ENCODE data around the gene INO80E.

Gene INO80E

GRCh38 chr16:29951625-29952365, 44.2 kb upstream of the INO80E start:
- no peak for ATAC-seq
- TF ChIP-seq CREB5 (CRISPR knock-in tag; IDR thresholded peaks at IDR 0.05; ENCODE audit: low read depth) (no peak), BACH2 (CRISPR knock-in tag; IDR thresholded peaks at IDR 0.05; ENCODE audit: borderline replicate concordance) (no peak), ZFP3 (CRISPR knock-in tag; IDR thresholded peaks at IDR 0.05) (no peak), GLIS3 (CRISPR knock-in tag; IDR thresholded peaks at IDR 0.05) (no peak), ZNF565 (CRISPR knock-in tag; conservative IDR thresholded peaks at IDR 0.05; ENCODE audit: low read depth) (no peak), CSDC2 (CRISPR knock-in tag; IDR thresholded peaks at IDR 0.05) (no peak), ISL1 (CRISPR knock-in tag; IDR thresholded peaks at IDR 0.05) (no peak), ZNF70 (CRISPR knock-in tag; IDR thresholded peaks at IDR 0.05) (no peak), ZC3H10 (CRISPR knock-in tag; IDR thresholded peaks at IDR 0.05) (no peak), TCF4 (CRISPR knock-in tag; IDR thresholded peaks at IDR 0.05; ENCODE audit: borderline replicate concordance) (no peak), POU6F1 (CRISPR knock-in tag; IDR thresholded peaks at IDR 0.05; ENCODE audit: borderline replicate concordance, low read depth) (no peak), OSR1 (CRISPR knock-in tag; IDR thresholded peaks at IDR 0.05) (no peak), ARNTL (CRISPR knock-in tag; IDR thresholded peaks at IDR 0.05; ENCODE audit: borderline replicate concordance, low read depth) (no peak), ZFP30 (CRISPR knock-in tag; IDR thresholded peaks at IDR 0.05) (no peak), ESRRG (CRISPR knock-in tag; IDR thresholded peaks at IDR 0.05) (no peak)
- TF ChIP-seq, protein P1, sequence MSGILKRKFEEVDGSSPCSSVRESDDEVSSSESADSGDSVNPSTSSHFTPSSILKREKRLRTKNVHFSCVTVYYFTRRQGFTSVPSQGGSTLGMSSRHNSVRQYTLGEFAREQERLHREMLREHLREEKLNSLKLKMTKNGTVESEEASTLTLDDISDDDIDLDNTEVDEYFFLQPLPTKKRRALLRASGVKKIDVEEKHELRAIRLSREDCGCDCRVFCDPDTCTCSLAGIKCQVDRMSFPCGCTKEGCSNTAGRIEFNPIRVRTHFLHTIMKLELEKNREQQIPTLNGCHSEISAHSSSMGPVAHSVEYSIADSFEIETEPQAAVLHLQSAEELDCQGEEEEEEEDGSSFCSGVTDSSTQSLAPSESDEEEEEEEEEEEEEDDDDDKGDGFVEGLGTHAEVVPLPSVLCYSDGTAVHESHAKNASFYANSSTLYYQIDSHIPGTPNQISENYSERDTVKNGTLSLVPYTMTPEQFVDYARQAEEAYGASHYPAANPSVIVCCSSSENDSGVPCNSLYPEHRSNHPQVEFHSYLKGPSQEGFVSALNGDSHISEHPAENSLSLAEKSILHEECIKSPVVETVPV (CRISPR knock-in tag; IDR thresholded peaks at IDR 0.05): no peak

DNA sequence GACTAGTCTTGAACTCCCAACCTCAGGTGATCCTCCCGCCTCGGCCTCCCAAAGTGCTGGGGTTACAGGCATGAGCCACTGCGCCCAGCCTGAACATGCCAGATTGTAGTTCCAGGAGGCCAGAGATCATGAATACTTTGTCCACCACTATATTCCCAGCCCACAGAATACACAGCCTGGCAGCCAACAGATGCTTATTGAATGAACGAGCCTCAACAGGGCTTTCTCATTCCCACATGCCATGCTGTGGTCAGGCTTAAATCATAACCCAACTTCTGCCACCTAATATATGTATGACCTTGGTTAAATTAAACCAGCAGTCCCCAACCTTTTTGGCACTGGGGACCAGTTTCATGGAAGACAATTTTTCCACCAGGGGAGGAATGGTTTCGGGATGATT, 37.3 kb upstream of the INO80E start:
- TF ChIP-seq ARNTL (CRISPR knock-in tag; IDR thresholded peaks at IDR 0.05; ENCODE audit: borderline replicate concordance, low read depth): no peak
- TF ChIP-seq, protein P1 (CRISPR knock-in tag; IDR thresholded peaks at IDR 0.05): no peak
- no peak for TF ChIP-seq ZNF70 (CRISPR knock-in tag; IDR thresholded peaks at IDR 0.05)
- no peak for TF ChIP-seq ESRRG (CRISPR knock-in tag; IDR thresholded peaks at IDR 0.05)
- TF ChIP-seq CREB5 (CRISPR knock-in tag; IDR thresholded peaks at IDR 0.05; ENCODE audit: low read depth): no peak
- no peak for TF ChIP-seq TOX (CRISPR knock-in tag; IDR thresholded peaks at IDR 0.05; ENCODE audit: borderline replicate concordance)
- TF ChIP-seq BACH2 (CRISPR knock-in tag; IDR thresholded peaks at IDR 0.05; ENCODE audit: borderline replicate concordance): no peak
- no peak for TF ChIP-seq TCF4 (CRISPR knock-in tag; IDR thresholded peaks at IDR 0.05; ENCODE audit: borderline replicate concordance)
- no peak for TF ChIP-seq ZFP30 (CRISPR knock-in tag; IDR thresholded peaks at IDR 0.05)
- no peak for TF ChIP-seq SNAI2 (CRISPR knock-in tag; IDR thresholded peaks at IDR 0.05)
- TF ChIP-seq GLIS3 (CRISPR knock-in tag; IDR thresholded peaks at IDR 0.05): no peak
- TF ChIP-seq PATZ1 (CRISPR knock-in tag; IDR thresholded peaks at IDR 0.05; ENCODE audit: borderline replicate concordance): no peak
- no peak for TF ChIP-seq ISL1 (CRISPR knock-in tag; IDR thresholded peaks at IDR 0.05)
- TF ChIP-seq PPARA (CRISPR knock-in tag; IDR thresholded peaks at IDR 0.05; ENCODE audit: borderline replicate concordance): no peak
- no peak for TF ChIP-seq ZFP3 (CRISPR knock-in tag; IDR thresholded peaks at IDR 0.05)
- no peak for TF ChIP-seq ZNF565 (CRISPR knock-in tag; conservative IDR thresholded peaks at IDR 0.05; ENCODE audit: low read depth)
- no peak for TF ChIP-seq RARB (CRISPR knock-in tag; IDR thresholded peaks at IDR 0.05)
- no peak for TF ChIP-seq POU6F1 (CRISPR knock-in tag; IDR thresholded peaks at IDR 0.05; ENCODE audit: borderline replicate concordance, low read depth)
- no peak for TF ChIP-seq CSDC2 (CRISPR knock-in tag; IDR thresholded peaks at IDR 0.05)
- no peak for ATAC-seq
